Measurements from ENCODE around the gene PPP6R2. TPM values are rescaled to one million over a fixed set of nuclear protein-coding genes. Genes with fewer than 3 reads are reported as not detected.

Gene PPP6R2
- total and polyA plus RNA-seq, 2 of the 4 experiments (the other 2 are of a cell fraction), result 49.2 to 51.6 TPM

- in situ Hi-C loops (cut with MboI; ENCODE audit: low sequenced_read_pairs), result no loop called here
- no peak overlapping the region for H2BK20ac ChIP-seq (ENCODE audit: low read depth, low read length)
- ChIA-PET CTCF (no interaction called here), POLR2A (ENCODE audit: unreplicated experiment) (no interaction called here)
- no peak overlapping the region for H3K4ac ChIP-seq (ENCODE audit: low read depth, low read length)
- no peak overlapping the region for H3K18ac ChIP-seq (ENCODE audit: low read depth, low read length)
- no peaks in the 10 kb centered on the region for H3K9me3 ChIP-seq (ENCODE audit: control insufficient read depth, insufficient read depth, low read length)
- no peaks in the 10 kb centered on the region; the same call in 1 of the 2 replicates for H3K9me1 ChIP-seq (ENCODE audit: insufficient read depth, low read length)
- 70% methylated on average over 2 of the region's 11 CpGs; no CpG with 5 or more reads in 1 of the 2 experiments for WGBS, 2 experiments (ENCODE audit: extremely low coverage in 2 of 2, insufficient read length in 1 of 2)
- H2AK9ac ChIP-seq (replicated peaks; ENCODE audit: low read depth, low read length, poor library complexity), result no peak overlapping the region
- intact Hi-C loops (cut with micrococcal nuclease), result no loop called here
- no peak overlapping the region for H2BK5ac ChIP-seq (ENCODE audit: low read depth, low read length, poor library complexity, severe bottlenecking)
- H4K20me1 ChIP-seq (ENCODE audit: insufficient read depth, low read length), result no peaks in the 10 kb centered on the region
- H3K79me1 ChIP-seq (ENCODE audit: low read depth in 1 of 2, low read length in 2 of 2), result peaks cover 0 to 6% of the 10 kb centered on the region in 2 experiments; a peak in 1 of 4 replicates
- no peak overlapping the region for H2BK120ac ChIP-seq (ENCODE audit: low read depth, low read length)
- no peak overlapping the region for H2BK15ac ChIP-seq (ENCODE audit: low read depth, low read length)
- peaks cover 21% of the 10 kb centered on the region for H3K27me3 ChIP-seq (ENCODE audit: control insufficient read depth, insufficient read depth, low read length)
- H3K56ac ChIP-seq (ENCODE audit: extremely low read depth, insufficient read depth, low read length), result no peak overlapping the region
- DNase-seq (no peak), ATAC-seq (ENCODE audit: low read depth) (no peak)
- TF ChIP-seq CEBPB (IDR thresholded peaks at IDR 0.05; ENCODE audit: low read depth, low read length) (no peak), ELK1 (IDR thresholded peaks at IDR 0.05; ENCODE audit: borderline replicate concordance, low read depth, low read length) (no peak), RCOR1 (IDR thresholded peaks at IDR 0.05; ENCODE audit: insufficient replicate concordance, low read length) (no peak), MAFK (IDR thresholded peaks at IDR 0.05; ENCODE audit: low read depth, low read length) (no peak), SMC3 (IDR thresholded peaks at IDR 0.05; ENCODE audit: low read depth, low read length) (no peak), USF2 (IDR thresholded peaks at IDR 0.05; ENCODE audit: low read depth, low read length) (no peak), CHD1 (IDR thresholded peaks at IDR 0.05; ENCODE audit: low read depth, low read length) (no peak), RAD21 (IDR thresholded peaks at IDR 0.05; ENCODE audit: low read length) (no peak), MAZ (IDR thresholded peaks at IDR 0.05; ENCODE audit: borderline replicate concordance, low read depth, low read length) (no peak), NFE2L2 (IDR thresholded peaks at IDR 0.05; ENCODE audit: low read depth, low read length) (no peak), POLR2A (IDR thresholded peaks at IDR 0.05; ENCODE audit: low read depth, low read length) (no peak), RFX5 (IDR thresholded peaks at IDR 0.05; ENCODE audit: low read depth, low read length) (no peak), FOS (IDR thresholded peaks at IDR 0.05; ENCODE audit: low read depth, low read length) (no peak), BHLHE40 (IDR thresholded peaks at IDR 0.05; ENCODE audit: low read depth, low read length) (no peak)
- no peak overlapping the region for H3K4me3 ChIP-seq (ENCODE audit: insufficient read depth, low read depth, low read length)
- H3K27ac ChIP-seq (ENCODE audit: insufficient read depth, low read length), result no peak overlapping the region
- peaks cover 3% of the 10 kb centered on the region; the same call in 1 of the 2 replicates for H3K4me1 ChIP-seq (ENCODE audit: control insufficient read depth, insufficient read depth, low read length)
- no peak overlapping the region for H4K5ac ChIP-seq (ENCODE audit: low read depth, low read length)
- no peak overlapping the region for H2AK5ac ChIP-seq (ENCODE audit: low read depth, low read length)
- dilution Hi-C loops (cut with HindIII; ENCODE audit: low sequenced_read_pairs, unreplicated experiment), result no loop called here
- H3K9ac ChIP-seq (ENCODE audit: low read depth, low read length), result no peak overlapping the region
- H2AFZ ChIP-seq (replicated peaks; ENCODE audit: low read length, poor library complexity), result no peak overlapping the region
- H3K14ac ChIP-seq (replicated peaks; ENCODE audit: low read depth, low read length), result no peak overlapping the region
- H4K91ac ChIP-seq (ENCODE audit: insufficient read depth, low read depth, low read length), result no peak overlapping the region
- BruUV-seq (replicated peaks), result no TSS peak
- no peak overlapping the region for H4K8ac ChIP-seq (ENCODE audit: low read depth in 2 of 2, low read length in 2 of 2)
- H3K4me2 ChIP-seq (ENCODE audit: low read depth, low read length), result no peak overlapping the region
- peaks cover 4% of the 10 kb centered on the region; the same call in 1 of the 2 replicates for H3K36me3 ChIP-seq (ENCODE audit: control insufficient read depth, insufficient read depth, low read length)
- H3K23ac ChIP-seq (ENCODE audit: low read depth, low read length), result 0 out of 2 replicates have a peak overlapping the region, but pooled peaks have one; percentile 49
These were observed 136.6 kb downstream of the PPP6R2 start for GRCh38 chr22:50479721-50480120.
